A549 (cell line): ENCODE results near the gene GRIP2. TPM values are rescaled to one million over a fixed set of nuclear protein-coding genes. Genes with fewer than 3 reads are reported as not detected.
A peak's percentile ranks its signal among the peaks of the same experiment; 100 is the strongest.

Source experiments
- ATAC-seq, 2 experiments: fragments of 200-7000 bp in 1 of 2; fragments of >200 bp in 1 of 2; cut with Nextera tagmentation in 1 of 2; cut with Tn5 transposase in 1 of 2; 3 replicates each; pipeline versions ENCODE4 v1.8.0 to v1.9.1; 2018 to 2020; ENCODE audit warnings: mild to moderate bottlenecking in 1 of 2, moderate library complexity in 1 of 2
- CTCF ChIA-PET: fragments of 300-600 bp; sonication (Branson Sonifier 250); formaldehyde crosslinking; extraction: SDS; loops from one replicate; lab custom pipeline; 2021; ENCODE audit warnings: antibody characterized with exemption, inconsistent platforms; lab: Yijun Ruan, JAX
- POLR2A ChIA-PET: fragments of 350-600 bp; formaldehyde crosslinking; extraction: SDS; loops from one replicate; lab custom pipeline; 2021; ENCODE audit warnings: antibody characterized with exemption, inconsistent platforms; lab: Yijun Ruan, JAX
- DNase-seq, 2 experiments: peaks; one replicate each; pipeline versions ENCODE4 v3.0.0 to v3.0.0-alpha.2; 2011 to 2016; ENCODE audit warnings: low read depth in 1 of 2, low spot score in 1 of 2
- FAIRE-seq: peaks from 2 replicates; lab custom pipeline; 2011; peaks lifted over from hg19 to GRCh38; lab: Jason Lieb, UNC
- H3K27ac ChIP-seq, 2 experiments: fragments of >200 bp; sonication (Bioruptor Twin); formaldehyde crosslinking; 3 replicates each; pipeline ENCODE4 v1.5.1; 2016 to 2017
- H3K4me1 ChIP-seq: fragments of >200 bp; sonication (Bioruptor Twin); formaldehyde crosslinking; 3 replicates; pipeline ENCODE4 v1.6.1; 2016
- H3K4me2 ChIP-seq: fragments of >200 bp; sonication (Bioruptor Twin); formaldehyde crosslinking; 3 replicates; pipeline ENCODE4 v1.6.1; 2016
- H3K4me3 ChIP-seq: fragments of >200 bp; sonication (Bioruptor Twin); formaldehyde crosslinking; 3 replicates; pipeline ENCODE4 v1.5.1; 2016
- H3K9me3 ChIP-seq: fragments of >200 bp; sonication (Bioruptor Twin); formaldehyde crosslinking; 3 replicates; pipeline ENCODE4 v1.6.1; 2016
- BHLHE40 ChIP-seq: IDR thresholded peaks from 2 replicates; pipeline ENCODE4 v1.6.1; 2012; ENCODE audit warnings: low read depth, low read length, inconsistent platforms
- CBX2 ChIP-seq: fragments of 200-600 bp; sonication (generic); IDR thresholded peaks from 2 replicates; pipeline ENCODE4 v1.6.1; 2016; ENCODE audit warnings: low read depth, mild to moderate bottlenecking, borderline replicate concordance
- CBX8 ChIP-seq: fragments of 200-600 bp; sonication (generic); IDR thresholded peaks from 2 replicates; pipeline ENCODE4 v1.6.1; 2016
- CTCF ChIP-seq: fragments of >200 bp; sonication (Bioruptor Twin); formaldehyde crosslinking; IDR thresholded peaks from 3 replicates; pipeline ENCODE4 v1.5.1; 2016
- EP300 ChIP-seq, 2 experiments: fragments of >200 bp; sonication (Bioruptor Twin); formaldehyde crosslinking; IDR thresholded peaks; 2 replicates in 1 of 2; 3 replicates in 1 of 2; pipeline ENCODE4 v1.6.1; 2016 to 2017
- FOSB ChIP-seq: fragments of 250-450 bp; sonication (Bioruptor Pico); IDR thresholded peaks from 2 replicates; pipeline ENCODE4 v1.5.0; 2020; ENCODE audit warnings: mild to moderate bottlenecking, moderate library complexity
- FOXS1 ChIP-seq: fragments of 250-450 bp; sonication (Bioruptor Pico); IDR thresholded peaks from 2 replicates; pipeline ENCODE4 v1.5.0; 2020; ENCODE audit warnings: mild to moderate bottlenecking, moderate library complexity
- HES2 ChIP-seq: fragments of >200 bp; sonication (Bioruptor Twin); formaldehyde crosslinking; IDR thresholded peaks from 2 replicates; pipeline ENCODE4 v1.6.1; 2016
- HEYL ChIP-seq: fragments of 250-450 bp; sonication (Bioruptor Pico); IDR thresholded peaks from 2 replicates; pipeline ENCODE4 v1.8.0; 2021; ENCODE audit warnings: mild to moderate bottlenecking, moderate library complexity
- HMGXB4 ChIP-seq: fragments of 250-450 bp; sonication (Bioruptor Pico); IDR thresholded peaks from 2 replicates; pipeline ENCODE4 v1.5.0; 2021; ENCODE audit warnings: mild to moderate bottlenecking, moderate library complexity, borderline replicate concordance
- HOXA7 ChIP-seq: fragments of 250-450 bp; sonication (Bioruptor Pico); IDR thresholded peaks from 2 replicates; pipeline ENCODE4 v1.5.0; 2020; ENCODE audit warnings: mild to moderate bottlenecking, moderate library complexity
- KDM1A ChIP-seq: fragments of 200-600 bp; sonication (generic); IDR thresholded peaks from 2 replicates; pipeline ENCODE4 v1.6.1; 2016; ENCODE audit warnings: low read depth, mild to moderate bottlenecking
- KDM5A ChIP-seq: fragments of 200-600 bp; sonication (generic); IDR thresholded peaks from 2 replicates; pipeline ENCODE4 v1.6.1; 2016; ENCODE audit warnings: antibody characterized with exemption, mild to moderate bottlenecking
- MAZ ChIP-seq: fragments of 150-350 bp; IDR thresholded peaks from 2 replicates; pipeline ENCODE4 v1.6.1; 2014; ENCODE audit warnings: antibody characterized with exemption, low read depth, low read length, borderline replicate concordance
- NFE2L2 ChIP-seq: fragments of 150-350 bp; conservative IDR thresholded peaks from 2 replicates; pipeline ENCODE4 v1.6.1; 2014; ENCODE audit warnings: low read length
- NPAS2 ChIP-seq: fragments of 250-450 bp; sonication (Bioruptor Pico); IDR thresholded peaks from 2 replicates; pipeline ENCODE4 v1.8.0; 2022; ENCODE audit warnings: mild to moderate bottlenecking, moderate library complexity, borderline replicate concordance
- PHF8 ChIP-seq: fragments of 200-600 bp; sonication (generic); IDR thresholded peaks from 2 replicates; pipeline ENCODE4 v1.6.1; 2016; ENCODE audit warnings: low read depth, mild to moderate bottlenecking, antibody characterized with exemption, moderate library complexity, borderline replicate concordance
- POLR2A ChIP-seq: IDR thresholded peaks from 2 replicates; pipeline ENCODE4 v1.6.1; 2012; ENCODE audit warnings: mild to moderate bottlenecking, low read length
- RARB ChIP-seq: fragments of 250-450 bp; sonication (Bioruptor Pico); IDR thresholded peaks from 2 replicates; pipeline ENCODE4 v1.8.0; 2021; ENCODE audit warnings: mild to moderate bottlenecking, moderate library complexity
- RCOR1 ChIP-seq: fragments of 150-350 bp; IDR thresholded peaks from 2 replicates; pipeline ENCODE4 v1.6.1; 2014; ENCODE audit warnings: antibody characterized with exemption, low read length, low read depth
- RFX5 ChIP-seq: fragments of 450-650 bp; IDR thresholded peaks from 2 replicates; pipeline ENCODE4 v1.7.1; 2014; ENCODE audit warnings: antibody characterized with exemption, mild to moderate bottlenecking, moderate library complexity
- SMC3 ChIP-seq: fragments of >200 bp; sonication (Bioruptor Twin); formaldehyde crosslinking; IDR thresholded peaks from 3 replicates; pipeline ENCODE4 v1.6.1; 2018; ENCODE audit warnings: inconsistent platforms
- TFCP2L1 ChIP-seq: fragments of 250-450 bp; sonication (Bioruptor Pico); IDR thresholded peaks from 2 replicates; pipeline ENCODE4 v1.5.0; 2021; ENCODE audit warnings: mild to moderate bottlenecking
- TP53 ChIP-seq: fragments of 250-450 bp; sonication (Bioruptor Pico); IDR thresholded peaks from 2 replicates; pipeline ENCODE4 v1.5.0; 2021; ENCODE audit warnings: mild to moderate bottlenecking, moderate library complexity
- USF2 ChIP-seq: fragments of 450-650 bp; IDR thresholded peaks from 2 replicates; pipeline ENCODE4 v1.6.1; 2014; ENCODE audit warnings: antibody characterized with exemption
- ZSCAN20 ChIP-seq: fragments of 250-450 bp; sonication (Bioruptor Pico); IDR thresholded peaks from 2 replicates; pipeline ENCODE4 v1.8.0; 2022; ENCODE audit warnings: mild to moderate bottlenecking, moderate library complexity
- WGBS: methylation state at CpG from one replicate; pipeline ENCODE4 v1.1.6; 2017; ENCODE audit errors: missing lambda C conversion rate; 5-methylcytosine and 5-hydroxymethylcytosine counted together
- polyA plus RNA-seq, 4 experiments: library from polyadenylated mRNA; depleted of rRNA in 3 of 4; stranded (reverse); fragments of >200 nt; fragmentation: RNase III in 1 of 4; extraction: RNeasy Plus Mini Kit Qiagen cat#74134 plus additional on column Dnase treatment in 1 of 4; gene quantifications; 2 replicates in 3 of 4; 3 replicates in 1 of 4; pipeline ENCODE4 v1.2.3, GENCODE V29; 2011 to 2017
- TF ChIP-seq, protein P1 (sequence below): fragments of 250-450 bp; sonication (Bioruptor Pico); IDR thresholded peaks from 2 replicates; pipeline ENCODE4 v1.5.0; 2020; ENCODE audit warnings: low read depth, mild to moderate bottlenecking, moderate library complexity
- TF ChIP-seq, protein P2 (sequence below): fragments of >200 bp; sonication (Bioruptor Twin); formaldehyde crosslinking; IDR thresholded peaks from 3 replicates; pipeline ENCODE4 v1.6.1; 2016

The GRIP2 gene
- polyA plus RNA-seq, 2 of the 4 experiments (the other 2 are of a cell fraction): 0.56 to 1.6 TPM

DNA sequence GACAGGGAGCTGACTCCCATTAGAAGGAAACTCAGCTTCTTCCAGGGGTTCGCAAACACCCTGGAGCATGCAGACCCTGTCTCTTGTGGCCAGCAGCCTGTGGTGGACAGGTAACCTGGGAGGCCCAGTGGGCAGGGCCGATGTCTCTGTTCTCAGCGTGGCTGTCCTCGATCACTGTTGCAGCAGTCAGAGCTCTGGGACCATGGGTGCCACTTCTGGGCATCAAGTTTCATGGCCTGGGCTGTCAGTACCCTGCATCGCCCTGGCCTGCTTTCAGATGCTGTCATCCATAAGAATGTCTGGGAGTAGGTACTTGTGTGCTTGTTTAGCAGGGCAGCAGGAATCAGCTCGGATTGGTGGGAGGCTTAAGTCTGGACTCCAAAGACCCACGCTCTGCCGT, 83.3 kb downstream of the GRIP2 start (continued):
- TF ChIP-seq HMGXB4 (no peak), KDM1A (no peak), CTCF (no peak), HEYL (CRISPR knock-in tag) (no peak), MAZ (no peak)

- ChIA-PET POLR2A (no interaction called here), CTCF (interaction anchor here (0.9 to 5.1 kb wide), 6 partner anchors 12 to 252 kb away, joined by 3 to 36 read pairs (median 6); no protein-coding TSS in a partner anchor)
- no peak for ATAC-seq
- peaks cover 87% of the 10 kb centered on the region for H3K4me1 ChIP-seq
- no peak for DNase-seq
- 97% methylated on average over 6 of the region's 6 CpGs for WGBS
- peak overlapping the region in 1 of 2 experiments; percentile 29; a peak in 3 of 6 replicates for H3K27ac ChIP-seq
- TF ChIP-seq HES2 (no peak), KDM5A (no peak), RCOR1 (no peak), FOXS1 (CRISPR knock-in tag) (no peak), TFCP2L1 (CRISPR knock-in tag) (no peak), RFX5 (no peak), NPAS2 (CRISPR knock-in tag) (no peak), TP53 (CRISPR knock-in tag) (no peak), POLR2A (no peak), SMC3 (no peak)
- no peak overlapping the region for H3K4me2 ChIP-seq
- no peak overlapping the region for H3K4me3 ChIP-seq
- FAIRE-seq: no peak
- H3K9me3 ChIP-seq: 0 out of 3 replicates have a peak, but pooled peaks cover 4% of the 10 kb centered on the region
Measured at GRCh38 chr3:14455571-14456317, 84.4 kb downstream of the GRIP2 start.

DNA sequence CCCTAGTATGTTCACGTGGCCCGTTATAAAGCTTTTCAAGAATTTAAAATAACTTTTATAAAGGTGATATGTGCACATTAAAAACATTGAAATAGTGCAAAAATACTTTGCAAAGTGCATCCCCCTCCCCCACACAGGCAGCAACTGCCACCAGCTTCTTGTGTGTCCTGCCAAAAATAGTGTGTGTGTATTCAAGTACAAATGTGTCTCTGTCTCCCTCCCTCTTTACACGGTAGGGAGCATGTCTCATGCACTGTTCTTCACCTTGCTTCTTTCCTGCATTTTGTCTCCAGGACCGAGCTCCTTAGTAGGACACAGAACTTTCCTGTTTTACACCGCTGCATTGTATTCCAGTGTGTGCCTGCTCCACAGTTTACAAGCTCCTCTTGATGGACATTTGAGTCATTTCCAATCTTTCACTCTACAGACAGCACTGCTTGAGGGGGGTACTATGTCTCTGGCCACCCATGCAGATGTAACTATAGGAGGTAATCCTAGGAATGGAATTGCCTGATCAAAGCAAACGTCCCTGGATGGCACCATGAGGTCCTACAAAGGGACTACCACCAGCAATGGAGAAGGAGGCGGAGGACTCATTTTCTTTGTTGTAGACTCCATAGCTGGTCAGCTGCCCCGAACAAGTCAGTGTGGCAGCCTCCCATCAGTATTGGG, 85.4 kb downstream of the GRIP2 start:
- POLR2A ChIA-PET: no interaction called here
- FAIRE-seq: no peak
- CTCF ChIA-PET: interaction anchor here (0.6 to 3.5 kb wide), 7 partner anchors 7 to 868 kb away, joined by 3 to 23 read pairs (median 6); no protein-coding TSS in a partner anchor

More for the DNA sequence above, 85.4 kb downstream of the GRIP2 start:
- no peak overlapping the region for H3K4me3 ChIP-seq
- TF ChIP-seq ZSCAN20 (CRISPR knock-in tag) (no peak), HOXA7 (CRISPR knock-in tag) (no peak), FOSB (CRISPR knock-in tag) (no peak), POLR2A (no peak), RARB (CRISPR knock-in tag) (no peak), NFE2L2 (no peak), CBX2 (no peak), USF2 (no peak), PHF8 (no peak), EP300 (IDR thresholded peaks at IDR 0.05) (no peak), CBX8 (no peak), RFX5 (no peak), BHLHE40 (no peak)
- TF ChIP-seq, protein P1, sequence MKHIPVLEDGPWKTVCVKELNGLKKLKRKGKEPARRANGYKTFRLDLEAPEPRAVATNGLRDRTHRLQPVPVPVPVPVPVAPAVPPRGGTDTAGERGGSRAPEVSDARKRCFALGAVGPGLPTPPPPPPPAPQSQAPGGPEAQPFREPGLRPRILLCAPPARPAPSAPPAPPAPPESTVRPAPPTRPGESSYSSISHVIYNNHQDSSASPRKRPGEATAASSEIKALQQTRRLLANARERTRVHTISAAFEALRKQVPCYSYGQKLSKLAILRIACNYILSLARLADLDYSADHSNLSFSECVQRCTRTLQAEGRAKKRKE (CRISPR knock-in tag): no peak
- TF ChIP-seq, protein P2, sequence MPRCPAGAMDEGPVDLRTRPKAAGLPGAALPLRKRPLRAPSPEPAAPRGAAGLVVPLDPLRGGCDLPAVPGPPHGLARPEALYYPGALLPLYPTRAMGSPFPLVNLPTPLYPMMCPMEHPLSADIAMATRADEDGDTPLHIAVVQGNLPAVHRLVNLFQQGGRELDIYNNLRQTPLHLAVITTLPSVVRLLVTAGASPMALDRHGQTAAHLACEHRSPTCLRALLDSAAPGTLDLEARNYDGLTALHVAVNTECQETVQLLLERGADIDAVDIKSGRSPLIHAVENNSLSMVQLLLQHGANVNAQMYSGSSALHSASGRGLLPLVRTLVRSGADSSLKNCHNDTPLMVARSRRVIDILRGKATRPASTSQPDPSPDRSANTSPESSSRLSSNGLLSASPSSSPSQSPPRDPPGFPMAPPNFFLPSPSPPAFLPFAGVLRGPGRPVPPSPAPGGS: no peak
- no peak overlapping the region for H3K4me2 ChIP-seq
- ATAC-seq: no peak
- H3K9me3 ChIP-seq: 0 out of 3 replicates have a peak, but pooled peaks cover 4% of the 10 kb centered on the region
- no peak for DNase-seq
- peak overlapping the region; percentile 90 to 97; a peak in 3 of 6 replicates for H3K27ac ChIP-seq
- peaks cover 79% of the 10 kb centered on the region for H3K4me1 ChIP-seq
- 86% methylated on average over 8 of the region's 8 CpGs for WGBS
